Measurements from ENCODE around the gene WBP1.

GRCh38 chr2:74458132-74458937, at the start of gene WBP1:
- TF ChIP-seq, protein P1, sequence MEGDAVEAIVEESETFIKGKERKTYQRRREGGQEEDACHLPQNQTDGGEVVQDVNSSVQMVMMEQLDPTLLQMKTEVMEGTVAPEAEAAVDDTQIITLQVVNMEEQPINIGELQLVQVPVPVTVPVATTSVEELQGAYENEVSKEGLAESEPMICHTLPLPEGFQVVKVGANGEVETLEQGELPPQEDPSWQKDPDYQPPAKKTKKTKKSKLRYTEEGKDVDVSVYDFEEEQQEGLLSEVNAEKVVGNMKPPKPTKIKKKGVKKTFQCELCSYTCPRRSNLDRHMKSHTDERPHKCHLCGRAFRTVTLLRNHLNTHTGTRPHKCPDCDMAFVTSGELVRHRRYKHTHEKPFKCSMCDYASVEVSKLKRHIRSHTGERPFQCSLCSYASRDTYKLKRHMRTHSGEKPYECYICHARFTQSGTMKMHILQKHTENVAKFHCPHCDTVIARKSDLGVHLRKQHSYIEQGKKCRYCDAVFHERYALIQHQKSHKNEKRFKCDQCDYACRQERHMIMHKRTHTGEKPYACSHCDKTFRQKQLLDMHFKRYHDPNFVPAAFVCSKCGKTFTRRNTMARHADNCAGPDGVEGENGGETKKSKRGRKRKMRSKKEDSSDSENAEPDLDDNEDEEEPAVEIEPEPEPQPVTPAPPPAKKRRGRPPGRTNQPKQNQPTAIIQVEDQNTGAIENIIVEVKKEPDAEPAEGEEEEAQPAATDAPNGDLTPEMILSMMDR (conservative IDR thresholded peaks at IDR 0.05 in 1 of 2, IDR thresholded peaks at IDR 0.05 in 1 of 2; ENCODE audit: extremely low read depth in 1 of 2, insufficient read depth in 1 of 2, low read depth in 1 of 2, low read length in 2 of 2): no peak
- no peak for TF ChIP-seq EZH2 (IDR thresholded peaks at IDR 0.05; ENCODE audit: borderline replicate concordance, low read length)
